ENCODE measurements around the gene KCNN3. TPM values are rescaled to one million over a fixed set of nuclear protein-coding genes. Genes with fewer than 3 reads are reported as not detected.

Gene KCNN3
- total and polyA plus RNA-seq, 2 of the 13 experiments (the other 11 are each of a cell fraction or from before 2014, with no cell fraction given): not detected

- no peak for ATAC-seq
- no peak overlapping the region for H2AFZ ChIP-seq (ENCODE audit: low read length)
- 70% methylated on average over 2 of the region's 2 CpGs for WGBS (ENCODE audit: low lambda C conversion rate)
Measured at GRCh38 chr1:154714052-154714623, 155.9 kb downstream of the KCNN3 start.

More at GRCh38 chr1:154714052-154714623, 155.9 kb downstream of the KCNN3 start:
- BruUV-seq (replicated peaks): no TSS peak
- TF ChIP-seq HNRNPL (IDR thresholded peaks at IDR 0.05; ENCODE audit: low read depth, low read length) (peak; percentile 57; the same call in 1 of the 2 replicates), ZNF768 (CRISPR knock-in tag; IDR thresholded peaks at IDR 0.05) (no peak), KLF12 (CRISPR knock-in tag; IDR thresholded peaks at IDR 0.05; ENCODE audit: borderline replicate concordance) (no peak), REL (CRISPR knock-in tag; conservative IDR thresholded peaks at IDR 0.05) (no peak), PAWR (CRISPR knock-in tag; IDR thresholded peaks at IDR 0.05; ENCODE audit: borderline replicate concordance) (no peak), ZNF20 (CRISPR knock-in tag; IDR thresholded peaks at IDR 0.05) (no peak)
- TF ChIP-seq, protein P1, sequence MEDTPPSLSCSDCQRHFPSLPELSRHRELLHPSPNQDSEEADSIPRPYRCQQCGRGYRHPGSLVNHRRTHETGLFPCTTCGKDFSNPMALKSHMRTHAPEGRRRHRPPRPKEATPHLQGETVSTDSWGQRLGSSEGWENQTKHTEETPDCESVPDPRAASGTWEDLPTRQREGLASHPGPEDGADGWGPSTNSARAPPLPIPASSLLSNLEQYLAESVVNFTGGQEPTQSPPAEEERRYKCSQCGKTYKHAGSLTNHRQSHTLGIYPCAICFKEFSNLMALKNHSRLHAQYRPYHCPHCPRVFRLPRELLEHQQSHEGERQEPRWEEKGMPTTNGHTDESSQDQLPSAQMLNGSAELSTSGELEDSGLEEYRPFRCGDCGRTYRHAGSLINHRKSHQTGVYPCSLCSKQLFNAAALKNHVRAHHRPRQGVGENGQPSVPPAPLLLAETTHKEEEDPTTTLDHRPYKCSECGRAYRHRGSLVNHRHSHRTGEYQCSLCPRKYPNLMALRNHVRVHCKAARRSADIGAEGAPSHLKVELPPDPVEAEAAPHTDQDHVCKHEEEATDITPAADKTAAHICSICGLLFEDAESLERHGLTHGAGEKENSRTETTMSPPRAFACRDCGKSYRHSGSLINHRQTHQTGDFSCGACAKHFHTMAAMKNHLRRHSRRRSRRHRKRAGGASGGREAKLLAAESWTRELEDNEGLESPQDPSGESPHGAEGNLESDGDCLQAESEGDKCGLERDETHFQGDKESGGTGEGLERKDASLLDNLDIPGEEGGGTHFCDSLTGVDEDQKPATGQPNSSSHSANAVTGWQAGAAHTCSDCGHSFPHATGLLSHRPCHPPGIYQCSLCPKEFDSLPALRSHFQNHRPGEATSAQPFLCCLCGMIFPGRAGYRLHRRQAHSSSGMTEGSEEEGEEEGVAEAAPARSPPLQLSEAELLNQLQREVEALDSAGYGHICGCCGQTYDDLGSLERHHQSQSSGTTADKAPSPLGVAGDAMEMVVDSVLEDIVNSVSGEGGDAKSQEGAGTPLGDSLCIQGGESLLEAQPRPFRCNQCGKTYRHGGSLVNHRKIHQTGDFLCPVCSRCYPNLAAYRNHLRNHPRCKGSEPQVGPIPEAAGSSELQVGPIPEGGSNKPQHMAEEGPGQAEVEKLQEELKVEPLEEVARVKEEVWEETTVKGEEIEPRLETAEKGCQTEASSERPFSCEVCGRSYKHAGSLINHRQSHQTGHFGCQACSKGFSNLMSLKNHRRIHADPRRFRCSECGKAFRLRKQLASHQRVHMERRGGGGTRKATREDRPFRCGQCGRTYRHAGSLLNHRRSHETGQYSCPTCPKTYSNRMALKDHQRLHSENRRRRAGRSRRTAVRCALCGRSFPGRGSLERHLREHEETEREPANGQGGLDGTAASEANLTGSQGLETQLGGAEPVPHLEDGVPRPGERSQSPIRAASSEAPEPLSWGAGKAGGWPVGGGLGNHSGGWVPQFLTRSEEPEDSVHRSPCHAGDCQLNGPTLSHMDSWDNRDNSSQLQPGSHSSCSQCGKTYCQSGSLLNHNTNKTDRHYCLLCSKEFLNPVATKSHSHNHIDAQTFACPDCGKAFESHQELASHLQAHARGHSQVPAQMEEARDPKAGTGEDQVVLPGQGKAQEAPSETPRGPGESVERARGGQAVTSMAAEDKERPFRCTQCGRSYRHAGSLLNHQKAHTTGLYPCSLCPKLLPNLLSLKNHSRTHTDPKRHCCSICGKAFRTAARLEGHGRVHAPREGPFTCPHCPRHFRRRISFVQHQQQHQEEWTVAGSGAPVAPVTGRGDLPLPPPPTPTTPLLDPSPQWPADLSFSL (CRISPR knock-in tag; IDR thresholded peaks at IDR 0.05): peak; percentile 98
- Histone ChIP-seq H3K36me3 (replicated peaks in 1 of 2; ENCODE audit: control insufficient read depth in 1 of 2, insufficient read depth in 2 of 2, low read length in 2 of 2) (no peaks in the 10 kb centered on the region), H3K27ac (ENCODE audit: extremely low read length, insufficient read depth, low read length) (no peak overlapping the region), H3K4me2 (ENCODE audit: low read depth, low read length) (no peak overlapping the region), H3K9ac (ENCODE audit: insufficient read depth, low read depth, low read length) (no peak overlapping the region), H3K79me2 (ENCODE audit: insufficient read depth, low read length) (no peaks in the 10 kb centered on the region), H4K20me1 (ENCODE audit: insufficient read depth, low read length) (no peaks in the 10 kb centered on the region), H3K4me3 (replicated peaks in 1 of 3; ENCODE audit: insufficient read depth in 1 of 3, low read depth in 2 of 3, low read length in 3 of 3) (no peak overlapping the region), H3K27me3 (ENCODE audit: control insufficient read depth in 1 of 2, insufficient read depth in 2 of 2, low read length in 2 of 2) (peaks cover 0 to 2% of the 10 kb centered on the region in 2 experiments; a peak in 2 of 5 replicates), H3K9me3 (ENCODE audit: low read length) (no peaks in the 10 kb centered on the region), H3K4me1 (ENCODE audit: insufficient read depth, low read length) (peaks cover 8% of the 10 kb centered on the region)
- in situ Hi-C loops (cut with HindIII; ENCODE audit: extremely low pct_ligation_motif_present, low pct_unique_long_range_greater_than_20kb): no loop called here
- FAIRE-seq: peak; percentile 93
- DNase-seq (ENCODE audit: low spot score): no peak
- intact Hi-C loops (cut with micrococcal nuclease; ENCODE audit: unreplicated experiment): no loop called here
- ChIA-PET CTCF (ENCODE audit: low intra/inter-chr PET ratio, low total read pairs) (no interaction called here), POLR2A (no interaction called here)

All from HepG2 (cell line).